Upper lobe of left lung (tissue), 6 donors: ENCODE data around the gene TGIF1. TPM values are rescaled to one million over a fixed set of nuclear protein-coding genes. Genes with fewer than 3 reads are reported as not detected.
A peak's percentile ranks its signal among the peaks of the same experiment; 100 is the strongest.

Experiments
- ATAC-seq, 2 donors: fragments of 200-7000 bp; cut with Tn5 transposase; one replicate each; pipeline ENCODE4 v1.9.1; 2022; ENCODE audit warnings: mild to moderate bottlenecking in 2 of 2, moderate library complexity in 2 of 2; ENCODE audit not compliant: low FRiP score in 2 of 2
- DNase-seq, 2 donors: peaks; one replicate each; pipeline ENCODE4 v3.0.0-alpha.2; 2019 to 2020
- H3K27ac ChIP-seq, 4 donors: fragments of 200-600 bp; sonication (generic); one replicate each; pipeline ENCODE4 v1.5.1; 2016 to 2019
- H3K27me3 ChIP-seq, 4 donors: fragments of 200-600 bp; sonication (generic); one replicate each; pipeline ENCODE4 v1.5.1; 2017 to 2019
- H3K36me3 ChIP-seq, 4 donors: fragments of 200-600 bp; sonication (generic); one replicate each; pipeline ENCODE4 v1.5.1; 2016 to 2019
- H3K4me1 ChIP-seq, 4 donors: fragments of 200-600 bp; sonication (generic); one replicate each; pipeline ENCODE4 v1.5.1; 2018 to 2019
- H3K4me3 ChIP-seq, 4 donors: fragments of 200-600 bp; sonication (generic); one replicate each; pipeline ENCODE4 v1.5.1; 2017 to 2019; ENCODE audit warnings: mild to moderate bottlenecking in 2 of 4, moderate library complexity in 1 of 4
- H3K9me3 ChIP-seq, 4 donors: fragments of 200-600 bp; sonication (generic); one replicate each; pipeline ENCODE4 v1.5.1; 2018 to 2019
- CTCF ChIP-seq, 6 experiments: fragments of 450-650 bp in 4 of 6; fragments of 200-600 bp in 2 of 6; sonication (generic) in 2 of 6; IDR thresholded peaks; one replicate each; pipeline ENCODE4 v1.5.1; 2016 to 2019; ENCODE audit warnings: antibody characterized with exemption in 6 of 6
- EP300 ChIP-seq, 4 donors: sonication (generic); formaldehyde crosslinking; IDR thresholded peaks; one replicate each; pipeline ENCODE4 v1.5.1; 2017; ENCODE audit warnings: antibody characterized with exemption in 4 of 4, control low read depth in 2 of 4
- POLR2A ChIP-seq, 4 donors: fragments of 450-650 bp; IDR thresholded peaks; one replicate each; pipeline ENCODE4 v1.5.1; 2016 to 2017; ENCODE audit warnings: antibody characterized with exemption in 4 of 4, mild to moderate bottlenecking in 2 of 4
- POLR2AphosphoS5 ChIP-seq, 2 donors: sonication (generic); formaldehyde crosslinking; IDR thresholded peaks; one replicate each; pipeline ENCODE4 v1.5.1; 2017; ENCODE audit warnings: antibody characterized with exemption in 2 of 2
- WGBS, 2 donors: methylation state at CpG; one replicate each; pipeline ENCODE4 v1.1.5; 2017 to 2018; 5-methylcytosine and 5-hydroxymethylcytosine counted together
- total RNA-seq, 6 donors: library from RNA; depleted of rRNA in 4 of 6; stranded (reverse); fragments of >200 nt in 4 of 6; gene quantifications; one replicate each; pipeline versions ENCODE4 v1.1.0 to v1.2.1, GENCODE V29; 2016 to 2021
- donor health status: DM: no; HTN: no; CAD: no; lungs with moderate emphysema.
- donor health status: DM: no; HTN: yes; CAD: no; lungs with severe emphysema.

TGIF1 gene
- total RNA-seq, 6 donors from 2014 or later: 55.8 to 87.0 (median 64.8) TPM

- no peaks in the 10 kb centered on the region for H3K27me3 ChIP-seq
- DNase-seq: no peak
- H3K9me3 ChIP-seq: no peaks in the 10 kb centered on the region
- peaks cover 0 to 8% (median 4%) of the 10 kb centered on the region in 4 donors for H3K4me1 ChIP-seq
- peaks cover 0 to 11% (median 0%) of the 10 kb centered on the region in 4 donors for H3K36me3 ChIP-seq
- no peak for TF ChIP-seq EP300 (IDR thresholded peaks at IDR 0.05)
- TF ChIP-seq CTCF (IDR thresholded peaks at IDR 0.05): no peak
- TF ChIP-seq POLR2AphosphoS5 (IDR thresholded peaks at IDR 0.05): no peak
- TF ChIP-seq POLR2A (IDR thresholded peaks at IDR 0.05): no peak
- WGBS, 2 donors: 47 to 61% methylated on average over 5 of the region's 5 CpGs
- H3K27ac ChIP-seq: no peak overlapping the region
- ATAC-seq: peak in 1 of 2 donors; percentile 80
- H3K4me3 ChIP-seq: no peak overlapping the region
These were observed 16.1 kb downstream of the TGIF1 start for GRCh38 chr18:3466045-3466444.

- H3K27me3 ChIP-seq: no peaks in the 10 kb centered on the region
- ATAC-seq (no peak), DNase-seq (no peak)
- 20 to 26% methylated on average over 1 to 2 of the region's 2 CpGs for WGBS, 2 donors
- H3K36me3 ChIP-seq: peaks cover 0 to 7% (median 0%) of the 10 kb centered on the region in 4 donors
- no peak for TF ChIP-seq EP300 (IDR thresholded peaks at IDR 0.05)
- no peak for TF ChIP-seq POLR2AphosphoS5 (IDR thresholded peaks at IDR 0.05)
- no peak for TF ChIP-seq POLR2A (IDR thresholded peaks at IDR 0.05)
- TF ChIP-seq CTCF (IDR thresholded peaks at IDR 0.05): no peak
- H3K27ac ChIP-seq: no peak overlapping the region
- H3K9me3 ChIP-seq: no peaks in the 10 kb centered on the region
- H3K4me1 ChIP-seq: peaks cover 0 to 8% (median 4%) of the 10 kb centered on the region in 4 donors
- no peak overlapping the region for H3K4me3 ChIP-seq
These were observed 16.9 kb downstream of the TGIF1 start for GRCh38 chr18:3466872-3467271.

GRCh38 chr18:3468066-3468705 lies 18.2 kb downstream of the TGIF1 start:
- Histone ChIP-seq H3K36me3 (no peaks in the 10 kb centered on the region), H3K4me3 (no peak overlapping the region), H3K9me3 (no peaks in the 10 kb centered on the region), H3K27ac (no peak overlapping the region), H3K27me3 (no peaks in the 10 kb centered on the region), H3K4me1 (peaks cover 0 to 8% (median 4%) of the 10 kb centered on the region in 4 donors)
- no peak for DNase-seq
- 96 to 98% methylated on average over 9 of the region's 9 CpGs for WGBS, 2 donors
- TF ChIP-seq EP300 (IDR thresholded peaks at IDR 0.05) (no peak), CTCF (IDR thresholded peaks at IDR 0.05) (no peak), POLR2A (IDR thresholded peaks at IDR 0.05) (no peak), POLR2AphosphoS5 (IDR thresholded peaks at IDR 0.05) (no peak)
- no peak for ATAC-seq

- DNase-seq: peak in 1 of 2 donors; percentile 46
These were observed 18.9 kb downstream of the TGIF1 start for GRCh38 chr18:3468833-3469232.

More at GRCh38 chr18:3468833-3469232, 18.9 kb downstream of the TGIF1 start:
- TF ChIP-seq CTCF (IDR thresholded peaks at IDR 0.05) (no peak), POLR2AphosphoS5 (IDR thresholded peaks at IDR 0.05) (no peak), EP300 (IDR thresholded peaks at IDR 0.05) (no peak), POLR2A (IDR thresholded peaks at IDR 0.05) (no peak)
- Histone ChIP-seq H3K36me3 (no peaks in the 10 kb centered on the region), H3K9me3 (no peaks in the 10 kb centered on the region), H3K4me3 (no peak overlapping the region), H3K4me1 (peaks cover 0 to 8% (median 4%) of the 10 kb centered on the region in 4 donors), H3K27me3 (no peaks in the 10 kb centered on the region), H3K27ac (no peak overlapping the region)
- no peak for ATAC-seq
- WGBS, 2 donors: 77 to 83% methylated on average over 8 of the region's 8 CpGs
